Epithelial cell of prostate (primary cell): Measurements from ENCODE around the gene KCNJ2.

ENCODE experiments used
- DNase-seq: peaks from one replicate; pipeline ENCODE4 v3.0.0-alpha.2; 2011; ENCODE audit warnings: low read depth, low spot score
- H3K27ac ChIP-seq: fragments of 450-650 bp; 2 replicates; pipeline ENCODE4 v1.5.1; 2017; ENCODE audit warnings: mild to moderate bottlenecking

KCNJ2 gene

GRCh38 chr17:70158180-70158579, 11.2 kb upstream of the KCNJ2 start:
- H3K27ac ChIP-seq = no peak overlapping the region
- DNase-seq = no peak

DNA sequence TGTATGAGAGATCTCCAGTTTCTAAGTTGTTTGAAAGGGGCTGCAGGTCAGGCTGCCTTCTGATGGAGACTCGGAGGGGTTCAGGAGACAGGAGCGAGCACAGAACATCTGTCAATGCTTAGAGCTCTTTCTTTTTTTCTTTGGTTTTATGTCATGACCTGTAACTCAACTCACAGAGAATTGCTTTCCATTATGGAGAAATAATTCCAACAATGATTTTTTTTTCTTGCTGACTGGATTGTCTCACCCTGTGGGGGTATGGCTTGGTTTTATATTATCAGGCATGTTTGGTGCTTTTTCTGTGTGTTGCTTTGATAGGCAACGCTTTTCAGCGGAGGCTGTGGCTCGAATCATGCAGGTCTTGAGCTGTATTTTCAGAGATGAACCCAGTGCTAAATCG, 10.7 kb upstream of the KCNJ2 start:
- DNase-seq = no peak
- no peak overlapping the region for H3K27ac ChIP-seq

GRCh38 chr17:70159980-70160379, 9.4 kb upstream of the KCNJ2 start:
- DNase-seq = peak; percentile 16
- no peak overlapping the region for H3K27ac ChIP-seq

GRCh38 chr17:70161519-70161918, 7.8 kb upstream of the KCNJ2 start:
- H3K27ac ChIP-seq = no peak overlapping the region
- no peak for DNase-seq

DNA sequence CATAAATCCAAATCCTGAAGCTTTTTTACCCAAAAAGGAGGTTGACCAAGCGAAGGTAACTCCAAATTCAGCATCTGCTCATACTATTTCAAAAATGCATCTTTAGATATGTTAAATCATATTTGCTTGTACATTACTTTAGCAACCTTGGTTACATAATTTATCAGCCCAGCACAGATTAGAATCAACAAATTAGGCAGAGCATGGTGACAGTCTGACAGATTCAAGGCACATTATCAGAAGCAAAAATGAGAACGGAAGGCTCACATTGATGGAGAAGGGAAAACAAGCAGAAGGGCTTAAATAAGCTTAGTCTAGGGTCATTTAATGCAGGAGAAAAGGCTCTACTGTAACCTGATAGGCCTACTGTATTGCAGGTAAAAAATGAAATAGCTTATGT, 3.9 kb upstream of the KCNJ2 start:
- H3K27ac ChIP-seq = no peak overlapping the region
- no peak for DNase-seq

GRCh38 chr17:70166615-70167014, 2.7 kb upstream of the KCNJ2 start:
- DNase-seq = no peak

GRCh38 chr17:70168044-70168976, 1.0 kb upstream of the KCNJ2 start:
- no peak overlapping the region for H3K27ac ChIP-seq
- peak; percentile 31 for DNase-seq

More at GRCh38 chr17:70166615-70167014, 2.7 kb upstream of the KCNJ2 start:
- no peak overlapping the region for H3K27ac ChIP-seq

- no peak for DNase-seq
- H3K27ac ChIP-seq = no peak overlapping the region
These were observed 621 bp downstream of the KCNJ2 start for GRCh38 chr17:70169709-70170597.

DNA sequence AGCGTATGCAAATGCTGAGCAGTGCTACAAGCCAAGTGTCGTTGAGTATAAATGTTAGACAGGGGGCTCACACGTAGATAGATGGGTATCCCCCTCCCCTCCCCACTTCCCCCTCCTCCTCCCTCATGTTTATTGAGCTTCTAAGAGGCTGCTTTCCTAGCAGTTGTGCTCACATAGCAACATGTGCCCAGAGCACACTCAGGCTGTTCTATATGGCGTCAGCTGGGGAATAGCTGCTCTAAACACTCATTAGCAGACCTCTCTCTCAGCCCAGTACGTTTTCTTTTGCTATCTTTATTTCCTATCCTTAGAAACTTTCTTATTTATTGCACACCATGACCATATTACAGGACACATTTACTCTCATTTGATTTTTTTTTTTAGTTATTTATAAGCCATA, 1.8 kb downstream of the KCNJ2 start:
- no peak overlapping the region for H3K27ac ChIP-seq
- DNase-seq = no peak

DNA sequence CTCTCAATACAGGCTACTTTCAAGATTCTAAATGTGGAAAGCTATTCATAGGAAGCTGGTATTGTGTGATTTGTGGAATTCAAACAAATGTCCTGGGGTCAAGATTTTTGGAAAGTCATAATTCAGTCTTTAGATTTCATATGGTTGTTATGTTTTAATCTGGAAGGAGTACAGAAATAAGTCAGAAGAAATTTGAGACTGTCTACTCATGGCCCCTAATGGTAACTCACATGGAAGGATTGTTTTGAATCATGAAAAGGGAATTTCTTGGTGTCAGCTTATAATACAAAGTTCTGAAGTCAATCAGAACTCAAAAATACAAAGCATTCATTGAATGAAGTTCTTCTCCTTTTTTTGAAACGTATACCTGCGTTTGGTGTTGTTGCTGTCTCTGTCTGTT, 3.1 kb downstream of the KCNJ2 start:
- DNase-seq = no peak
- H3K27ac ChIP-seq = no peak overlapping the region

DNA sequence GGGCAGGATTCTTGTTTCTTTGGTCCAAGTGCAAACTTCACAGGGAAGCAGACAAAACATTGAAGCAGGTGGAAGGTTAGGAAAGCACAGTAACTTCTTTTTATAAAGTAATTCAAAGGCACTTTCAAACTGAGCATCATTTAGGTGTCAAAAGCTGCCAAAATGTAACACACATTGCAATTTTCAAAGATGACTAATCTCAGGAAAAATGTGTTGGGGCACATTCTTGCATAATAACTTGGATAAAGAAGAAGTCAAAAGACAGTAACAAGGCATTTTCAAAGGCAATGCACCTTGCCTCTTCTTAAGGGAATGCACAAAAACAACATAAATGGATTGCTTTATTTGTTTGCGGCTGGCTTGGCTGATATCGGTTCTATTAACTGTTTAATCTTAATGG, 3.6 kb downstream of the KCNJ2 start:
- no peak for DNase-seq
- H3K27ac ChIP-seq = no peak overlapping the region

DNA sequence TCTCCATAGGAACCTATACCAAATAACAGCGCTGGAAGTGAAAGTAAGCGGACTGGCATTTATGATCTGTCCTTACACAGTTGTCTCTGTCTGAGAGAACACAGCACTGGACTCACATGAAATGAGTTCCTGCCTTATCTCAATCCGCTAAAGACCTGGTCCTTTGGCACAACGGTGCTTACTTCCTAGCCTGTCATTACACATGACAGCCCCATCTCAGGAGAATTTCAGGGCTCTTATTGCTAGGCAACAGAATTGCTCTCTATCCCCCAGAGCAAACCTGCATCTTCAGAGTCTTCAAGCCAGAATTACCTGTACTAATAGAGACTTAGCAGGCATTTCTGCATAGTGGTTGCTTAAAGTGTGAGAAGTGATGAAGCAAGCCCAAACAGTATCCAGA, 4.3 kb downstream of the KCNJ2 start:
- DNase-seq = no peak

GRCh38 chr17:70181376-70181775, 12.0 kb downstream of the KCNJ2 start:
- H3K27ac ChIP-seq = no peak overlapping the region
- DNase-seq = no peak

More for the DNA sequence above, 4.3 kb downstream of the KCNJ2 start:
- no peak overlapping the region for H3K27ac ChIP-seq

DNA sequence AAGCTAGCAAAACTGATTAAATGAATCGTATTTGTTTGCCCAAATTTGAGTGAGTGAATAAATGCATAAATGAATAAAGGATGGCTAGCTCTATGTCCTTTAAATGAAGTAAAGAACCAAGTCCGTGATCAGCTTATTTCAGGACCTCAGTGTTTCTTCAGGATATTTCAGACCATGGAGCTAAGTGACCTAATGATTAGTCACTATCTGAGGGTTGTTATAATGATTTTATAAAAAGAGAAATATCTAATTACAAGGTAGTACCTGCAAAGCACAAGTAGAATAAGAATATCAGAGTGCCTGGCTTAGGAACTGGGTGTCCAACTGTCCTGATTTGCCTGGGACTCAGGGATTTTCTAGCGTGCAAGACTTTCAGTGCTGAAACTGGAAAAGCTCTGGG, 12.5 kb downstream of the KCNJ2 start:
- no peak for DNase-seq
- no peak overlapping the region for H3K27ac ChIP-seq

DNA sequence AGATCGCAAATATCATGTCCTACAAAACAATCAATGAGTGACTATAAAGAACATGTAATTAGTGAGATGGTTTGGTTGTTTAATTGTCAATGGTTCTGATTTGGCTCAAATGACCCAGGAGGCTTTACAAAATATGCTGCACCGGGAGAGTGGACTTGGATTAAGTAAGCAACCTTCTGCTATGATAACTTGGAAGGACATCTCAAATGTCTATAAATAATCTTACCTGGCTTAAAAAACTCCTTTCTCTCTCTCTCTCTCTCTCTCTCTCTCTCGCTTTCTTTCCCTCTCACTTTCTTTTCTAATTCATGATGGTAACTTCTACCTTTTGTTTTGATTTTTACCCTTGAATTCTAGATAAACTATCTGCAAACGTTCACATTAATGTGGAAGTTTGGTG, 14.2 kb downstream of the KCNJ2 start:
- no peak overlapping the region for H3K27ac ChIP-seq
- no peak for DNase-seq

DNA sequence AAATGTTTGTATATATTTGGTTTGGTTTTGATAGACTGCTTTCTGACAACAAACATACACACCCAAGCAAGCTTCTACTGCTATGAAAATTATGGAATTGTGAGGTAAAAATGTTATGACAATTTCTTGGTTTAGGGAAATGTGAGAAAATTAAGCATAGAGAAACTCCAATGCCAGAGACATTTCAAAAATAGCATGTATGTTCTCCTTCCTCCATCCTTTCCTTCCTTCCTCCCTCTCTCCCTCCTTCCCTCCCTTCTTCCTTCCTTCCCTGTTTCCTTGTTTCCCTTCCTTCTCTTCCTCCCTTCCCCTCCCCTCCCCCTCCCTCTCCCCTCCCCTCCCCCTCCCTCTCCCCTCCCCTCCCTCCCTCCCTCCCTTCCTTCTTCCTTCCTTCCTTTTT, 14.9 kb downstream of the KCNJ2 start:
- no peak overlapping the region for H3K27ac ChIP-seq
- DNase-seq = no peak

DNA sequence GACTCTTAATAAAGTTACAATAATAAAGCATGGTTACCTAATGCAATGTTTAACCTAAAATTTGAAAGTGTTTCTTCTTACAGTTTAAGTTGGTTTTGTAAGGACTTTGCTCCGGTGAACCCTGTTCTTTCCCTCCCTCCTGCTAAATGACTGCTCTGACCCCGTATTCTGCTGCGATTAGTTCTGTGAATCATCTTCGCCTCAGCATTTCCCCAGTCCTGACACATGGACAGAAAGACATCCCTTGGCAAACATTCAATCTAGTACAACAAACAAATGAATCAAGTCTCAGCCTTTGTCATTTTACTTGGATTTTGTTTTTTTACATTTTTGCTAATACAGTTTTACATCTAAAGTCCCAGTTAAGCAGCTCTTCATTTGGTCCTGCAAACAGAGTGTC, 15.4 kb downstream of the KCNJ2 start:
- peak; percentile 40 for DNase-seq
- no peak overlapping the region for H3K27ac ChIP-seq

GRCh38 chr17:70185285-70185684, 16.0 kb downstream of the KCNJ2 start:
- DNase-seq = no peak
- H3K27ac ChIP-seq = no peak overlapping the region

GRCh38 chr17:70187383-70187782, 18.1 kb downstream of the KCNJ2 start:
- no peak overlapping the region for H3K27ac ChIP-seq
- peak; percentile 16 for DNase-seq

DNA sequence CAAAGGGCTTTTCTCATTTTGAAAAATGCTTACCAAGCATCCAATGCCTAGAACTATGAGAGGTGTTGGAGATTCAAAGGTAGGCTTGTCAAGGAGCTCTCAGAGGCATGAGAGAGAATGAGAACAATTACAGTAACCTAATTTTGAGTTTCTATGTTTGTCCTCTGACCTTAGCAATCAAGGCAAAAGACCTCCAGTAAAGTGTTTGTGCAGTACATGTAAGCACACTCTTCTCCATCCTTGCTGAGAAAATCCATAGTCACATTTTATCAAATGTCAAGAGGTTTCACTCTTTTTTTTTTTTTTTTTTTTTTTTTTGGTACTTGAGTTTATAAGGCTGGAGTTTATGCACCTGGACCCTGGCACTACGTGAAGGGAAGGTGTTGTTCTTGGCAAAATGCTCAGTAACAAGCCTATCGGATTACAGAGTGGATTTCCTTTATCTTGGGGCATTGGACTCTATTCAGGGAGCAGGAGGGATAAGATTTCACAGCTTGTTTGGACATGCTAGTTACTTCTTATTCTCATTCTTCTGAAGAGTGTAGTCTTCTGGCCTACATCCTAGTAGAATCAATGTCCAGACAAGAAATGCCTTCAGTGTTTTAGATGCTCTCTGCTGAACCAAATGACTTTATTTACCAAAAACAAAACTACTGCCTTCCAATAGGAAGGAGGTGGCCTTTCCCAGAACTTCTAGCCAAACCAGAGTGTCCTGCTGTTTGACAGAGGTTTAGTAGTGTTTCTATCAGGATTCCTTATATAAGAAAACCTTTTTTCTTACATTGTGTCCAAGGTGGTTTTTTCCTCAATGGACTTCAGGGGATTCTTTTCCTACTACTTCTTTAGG, 21.9 kb downstream of the KCNJ2 start:
- peak; percentile 22 for DNase-seq
- H3K27ac ChIP-seq = peak overlapping the region; percentile 40
